ENCODE data around the gene CSMD2.

Gene CSMD2

GRCh38 chr1:33860671-33861070, 304.4 kb downstream of the CSMD2 start:
- DNase-seq (ENCODE audit: low read depth in 2 of 2): no peak

GRCh38 chr1:33854091-33854490, 310.9 kb downstream of the CSMD2 start:
- DNase-seq (ENCODE audit: low read depth in 2 of 2): no peak

GRCh38 chr1:33853431-33853830, 311.6 kb downstream of the CSMD2 start:
- no peak for DNase-seq (ENCODE audit: low read depth in 2 of 2)

GRCh38 chr1:33852711-33853110, 312.3 kb downstream of the CSMD2 start:
- no peak for DNase-seq (ENCODE audit: low read depth in 2 of 2)

GRCh38 chr1:33850481-33850880, 314.5 kb downstream of the CSMD2 start:
- DNase-seq (ENCODE audit: low read depth in 2 of 2): no peak

GRCh38 chr1:33849211-33849610, 315.8 kb downstream of the CSMD2 start:
- no peak for DNase-seq (ENCODE audit: low read depth in 2 of 2)

- DNase-seq (ENCODE audit: low read depth in 2 of 2): no peak
Measured at GRCh38 chr1:33848205-33848937, 316.7 kb downstream of the CSMD2 start.

GRCh38 chr1:33846861-33847260, 318.2 kb downstream of the CSMD2 start:
- no peak for DNase-seq (ENCODE audit: low read depth in 2 of 2)

GRCh38 chr1:33844166-33844565, 320.9 kb downstream of the CSMD2 start:
- DNase-seq (ENCODE audit: low read depth in 2 of 2): no peak

GRCh38 chr1:33842348-33842747, 322.7 kb downstream of the CSMD2 start:
- DNase-seq (ENCODE audit: low read depth in 2 of 2): no peak

GRCh38 chr1:33841494-33841893, 323.5 kb downstream of the CSMD2 start:
- no peak for DNase-seq (ENCODE audit: low read depth in 2 of 2)

- no peak for DNase-seq (ENCODE audit: low read depth in 2 of 2)
Measured at GRCh38 chr1:33837635-33838034, 327.4 kb downstream of the CSMD2 start.

- no peak for DNase-seq (ENCODE audit: low read depth in 2 of 2)
Measured at GRCh38 chr1:33836911-33837310, 328.1 kb downstream of the CSMD2 start.

GRCh38 chr1:33828654-33829053, 336.4 kb downstream of the CSMD2 start:
- no peak for DNase-seq (ENCODE audit: low read depth in 2 of 2)

- DNase-seq (ENCODE audit: low read depth in 2 of 2): no peak
Measured at GRCh38 chr1:33828059-33828458, 337.0 kb downstream of the CSMD2 start.

- no peak for DNase-seq (ENCODE audit: low read depth in 2 of 2)
Measured at GRCh38 chr1:33826711-33827110, 338.3 kb downstream of the CSMD2 start.

GRCh38 chr1:33826311-33826710, 338.7 kb downstream of the CSMD2 start:
- no peak for DNase-seq (ENCODE audit: low read depth in 2 of 2)

GRCh38 chr1:33825506-33825905, 339.5 kb downstream of the CSMD2 start:
- DNase-seq (ENCODE audit: low read depth in 2 of 2): no peak

GRCh38 chr1:33824971-33825370, 340.1 kb downstream of the CSMD2 start:
- DNase-seq (ENCODE audit: low read depth in 2 of 2): no peak

GRCh38 chr1:33824321-33824720, 340.7 kb downstream of the CSMD2 start:
- DNase-seq (ENCODE audit: low read depth in 2 of 2): no peak

GRCh38 chr1:33823830-33824229, 341.2 kb downstream of the CSMD2 start:
- DNase-seq (ENCODE audit: low read depth in 2 of 2): no peak

GRCh38 chr1:33823401-33823800, 341.6 kb downstream of the CSMD2 start:
- DNase-seq (ENCODE audit: low read depth in 2 of 2): no peak

- DNase-seq (ENCODE audit: low read depth in 2 of 2): no peak
Measured at GRCh38 chr1:33822396-33822795, 342.6 kb downstream of the CSMD2 start.

- DNase-seq (ENCODE audit: low read depth in 2 of 2): no peak
Measured at GRCh38 chr1:33821291-33821690, 343.7 kb downstream of the CSMD2 start.

All from stimulated activated CD8-positive, alpha-beta memory T cell treated with anti-CD3 and anti-CD28 coated beads, Interleukin-2, amount 100 ng/mL, for 1 hour (primary cell).